Muscle layer of duodenum (tissue), 2 donors: ENCODE data around the gene PSMC5.

Source experiments
- H3K27ac ChIP-seq: one replicate; pipeline ENCODE4 v1.7.0; 2013; ENCODE audit warnings: mild to moderate bottlenecking, low read length
- H3K27me3 ChIP-seq: one replicate; pipeline ENCODE4 v1.7.0; 2013; ENCODE audit warnings: low read depth, mild to moderate bottlenecking, control low read depth, low read length
- H3K36me3 ChIP-seq, 2 donors: one replicate each; pipeline ENCODE4 v1.7.0; 2013; ENCODE audit warnings: low read length in 2 of 2, control low read depth in 1 of 2, mild to moderate bottlenecking in 1 of 2; ENCODE audit not compliant: insufficient read depth in 2 of 2, control insufficient read depth in 1 of 2
- H3K4me1 ChIP-seq, 2 donors: one replicate each; pipeline ENCODE4 v1.7.0; 2013; ENCODE audit warnings: low read length in 2 of 2, mild to moderate bottlenecking in 2 of 2, control low read depth in 1 of 2, moderate library complexity in 1 of 2; ENCODE audit not compliant: insufficient read depth in 2 of 2, control insufficient read depth in 1 of 2
- H3K4me3 ChIP-seq, 2 donors: one replicate each; pipeline ENCODE4 v1.7.0; 2013; ENCODE audit warnings: low read length in 2 of 2, low read depth in 1 of 2, mild to moderate bottlenecking in 1 of 2
- H3K9me3 ChIP-seq, 2 donors: one replicate each; pipeline ENCODE4 v1.7.0; 2013; ENCODE audit warnings: low read length in 2 of 2, control low read depth in 1 of 2, mild to moderate bottlenecking in 1 of 2; ENCODE audit not compliant: control insufficient read depth in 1 of 2
- donor health status: healthy.

PSMC5 gene

GRCh38 chr17:63800783-63801182 lies 26.4 kb upstream of the PSMC5 start:
- Histone ChIP-seq H3K27ac (no peak overlapping the region), H3K36me3 (peaks cover 67 to 88% of the 10 kb centered on the region in 2 donors), H3K27me3 (no peaks in the 10 kb centered on the region), H3K4me1 (no peaks in the 10 kb centered on the region), H3K4me3 (no peak overlapping the region), H3K9me3 (no peaks in the 10 kb centered on the region)

GRCh38 chr17:63804328-63804727 lies 22.9 kb upstream of the PSMC5 start:
- peaks cover 65 to 85% of the 10 kb centered on the region in 2 donors for H3K36me3 ChIP-seq

GRCh38 chr17:63805591-63805990 lies 21.6 kb upstream of the PSMC5 start:
- no peak overlapping the region for H3K27ac ChIP-seq
- no peak overlapping the region for H3K4me3 ChIP-seq
- peaks cover 62 to 85% of the 10 kb centered on the region in 2 donors for H3K36me3 ChIP-seq
- H3K4me1 ChIP-seq: no peaks in the 10 kb centered on the region
- no peaks in the 10 kb centered on the region for H3K9me3 ChIP-seq
- no peaks in the 10 kb centered on the region for H3K27me3 ChIP-seq

More at GRCh38 chr17:63804328-63804727, 22.9 kb upstream of the PSMC5 start:
- Histone ChIP-seq H3K4me3 (no peak overlapping the region), H3K27me3 (no peaks in the 10 kb centered on the region), H3K4me1 (no peaks in the 10 kb centered on the region), H3K27ac (no peak overlapping the region), H3K9me3 (no peaks in the 10 kb centered on the region)

- Histone ChIP-seq H3K9me3 (no peaks in the 10 kb centered on the region), H3K27ac (no peak overlapping the region), H3K36me3 (peaks cover 83 to 95% of the 10 kb centered on the region in 2 donors), H3K4me1 (no peaks in the 10 kb centered on the region), H3K27me3 (no peaks in the 10 kb centered on the region), H3K4me3 (no peak overlapping the region)
Measured at GRCh38 chr17:63809970-63810369, 17.3 kb upstream of the PSMC5 start.

- Histone ChIP-seq H3K4me1 (no peaks in the 10 kb centered on the region), H3K27ac (no peak overlapping the region), H3K36me3 (peaks cover 89 to 100% of the 10 kb centered on the region in 2 donors)
Measured at GRCh38 chr17:63816123-63816522, 11.1 kb upstream of the PSMC5 start.

GRCh38 chr17:63816669-63817068 lies 10.6 kb upstream of the PSMC5 start:
- Histone ChIP-seq H3K4me3 (no peak overlapping the region), H3K4me1 (no peaks in the 10 kb centered on the region), H3K36me3 (peaks cover 89 to 100% of the 10 kb centered on the region in 2 donors), H3K27me3 (no peaks in the 10 kb centered on the region), H3K27ac (no peak overlapping the region), H3K9me3 (no peaks in the 10 kb centered on the region)

More at GRCh38 chr17:63816123-63816522, 11.1 kb upstream of the PSMC5 start:
- Histone ChIP-seq H3K27me3 (no peaks in the 10 kb centered on the region), H3K4me3 (no peak overlapping the region), H3K9me3 (no peaks in the 10 kb centered on the region)

- H3K27me3 ChIP-seq: no peaks in the 10 kb centered on the region
- H3K9me3 ChIP-seq: no peaks in the 10 kb centered on the region
- H3K36me3 ChIP-seq: peaks cover 90 to 100% of the 10 kb centered on the region in 2 donors
- no peak overlapping the region for H3K27ac ChIP-seq
- no peak overlapping the region for H3K4me3 ChIP-seq
- H3K4me1 ChIP-seq: no peaks in the 10 kb centered on the region
Measured at GRCh38 chr17:63817736-63818385, 9.4 kb upstream of the PSMC5 start.

- Histone ChIP-seq H3K4me3 (no peak overlapping the region), H3K4me1 (no peaks in the 10 kb centered on the region)
Measured at GRCh38 chr17:63819131-63819530, 8.1 kb upstream of the PSMC5 start.

GRCh38 chr17:63819585-63820537 lies 7.4 kb upstream of the PSMC5 start:
- H3K27ac ChIP-seq: no peak overlapping the region
- H3K36me3 ChIP-seq: peaks cover 90 to 99% of the 10 kb centered on the region in 2 donors
- H3K4me1 ChIP-seq: no peaks in the 10 kb centered on the region
- no peaks in the 10 kb centered on the region for H3K27me3 ChIP-seq
- H3K9me3 ChIP-seq: no peaks in the 10 kb centered on the region
- H3K4me3 ChIP-seq: no peak overlapping the region

More at GRCh38 chr17:63819131-63819530, 8.1 kb upstream of the PSMC5 start:
- Histone ChIP-seq H3K36me3 (peaks cover 88 to 99% of the 10 kb centered on the region in 2 donors), H3K27me3 (no peaks in the 10 kb centered on the region), H3K9me3 (no peaks in the 10 kb centered on the region), H3K27ac (no peak overlapping the region)

GRCh38 chr17:63820963-63821561 lies 6.2 kb upstream of the PSMC5 start:
- Histone ChIP-seq H3K4me1 (peaks cover 4 to 5% of the 10 kb centered on the region in 2 donors), H3K27ac (no peak overlapping the region), H3K36me3 (peaks cover 86 to 94% of the 10 kb centered on the region in 2 donors), H3K27me3 (no peaks in the 10 kb centered on the region), H3K9me3 (no peaks in the 10 kb centered on the region), H3K4me3 (no peak overlapping the region)

- peaks cover 78 to 86% of the 10 kb centered on the region in 2 donors for H3K36me3 ChIP-seq
- H3K27me3 ChIP-seq: no peaks in the 10 kb centered on the region
- H3K4me3 ChIP-seq: no peak overlapping the region
- no peak overlapping the region for H3K27ac ChIP-seq
- no peaks in the 10 kb centered on the region for H3K9me3 ChIP-seq
- H3K4me1 ChIP-seq: peaks cover 9% of the 10 kb centered on the region in 2 donors
Measured at GRCh38 chr17:63821804-63822203, 5.4 kb upstream of the PSMC5 start.
